ENCODE results near the gene SENP6.
"Not testable (repeated sequence)": the region's sequence is repeated elsewhere in the genome, so short reads cannot be mapped to it uniquely, and the experiment has no call there.

Gene SENP6

DNA sequence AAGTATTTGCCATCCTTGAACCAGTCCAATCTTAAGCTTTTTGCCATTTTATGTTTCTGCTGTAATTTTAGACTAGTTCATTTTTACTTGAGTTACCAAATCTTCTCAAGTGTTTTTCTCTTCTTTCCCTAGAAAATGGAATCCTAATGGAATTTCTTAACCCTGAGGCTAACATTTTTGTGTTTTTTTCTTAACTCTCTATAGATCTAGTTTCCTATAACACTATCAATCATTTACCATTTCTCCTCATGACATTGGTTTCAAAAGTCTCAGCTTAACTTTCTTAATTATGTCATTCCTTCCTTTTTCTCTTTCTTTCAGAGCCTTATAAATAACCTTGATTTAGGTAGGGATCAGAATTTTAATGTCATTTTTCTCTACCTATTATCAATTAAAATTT, 54.8 kb downstream of the SENP6 start:
- DNase-seq (ENCODE audit: low read depth in 3 of 3), result no peak

GRCh38 chr6:75657327-75657726, 55.6 kb downstream of the SENP6 start:
- DNase-seq (ENCODE audit: low read depth in 3 of 3), result no peak

GRCh38 chr6:75666592-75666991, 64.9 kb downstream of the SENP6 start:
- no peak for DNase-seq (ENCODE audit: low read depth in 3 of 3)

DNA sequence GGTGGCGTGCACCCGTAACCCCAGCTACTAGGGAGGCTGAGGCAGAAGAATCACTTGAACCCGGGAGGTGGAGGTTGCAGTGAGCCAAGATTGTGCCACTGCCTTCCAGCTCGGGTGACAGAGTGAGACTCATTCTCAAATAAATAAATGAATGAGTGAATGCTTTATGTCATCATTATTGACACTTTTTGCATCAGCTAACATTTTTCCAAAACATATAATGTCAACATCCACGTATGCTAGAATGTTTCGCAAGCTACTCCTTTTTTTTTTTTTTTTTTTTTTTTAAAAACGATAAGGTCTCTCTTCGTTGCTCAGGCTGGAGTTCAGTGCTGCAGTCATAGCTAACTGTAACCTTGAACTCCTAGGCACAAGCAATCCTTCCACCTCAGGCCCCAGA, 72.2 kb downstream of the SENP6 start:
- no peak for DNase-seq (ENCODE audit: low read depth in 3 of 3)

GRCh38 chr6:75676377-75676776, 74.7 kb downstream of the SENP6 start:
- no peak for DNase-seq (ENCODE audit: low read depth in 3 of 3)

- not testable (repeated sequence) for DNase-seq (ENCODE audit: low read depth in 3 of 3)
These were observed 80.9 kb downstream of the SENP6 start for GRCh38 chr6:75682548-75682947.

DNA sequence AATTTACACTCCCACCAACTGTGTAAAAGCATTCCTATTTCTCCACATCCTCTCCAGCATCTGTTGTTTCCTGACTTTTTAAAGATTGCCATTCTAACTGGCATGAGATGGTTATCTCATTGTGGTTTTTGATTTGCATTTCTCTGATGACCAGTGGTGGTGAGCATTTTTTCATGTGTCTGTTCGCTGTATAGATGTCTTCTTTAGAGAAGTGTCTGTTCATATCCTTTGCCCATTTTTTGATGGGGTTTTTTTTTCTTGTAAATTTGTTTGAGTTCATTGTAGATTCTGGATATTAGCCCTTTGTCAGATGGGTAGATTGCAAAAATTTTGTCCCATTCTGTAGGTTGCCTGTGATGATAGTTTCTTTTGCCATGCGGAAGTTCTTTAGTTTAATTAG, 81.3 kb downstream of the SENP6 start:
- not testable (repeated sequence) for DNase-seq (ENCODE audit: low read depth in 3 of 3)

GRCh38 chr6:75687535-75687934, 85.9 kb downstream of the SENP6 start:
- not testable (repeated sequence) for DNase-seq (ENCODE audit: low read depth in 3 of 3)

GRCh38 chr6:75687937-75688336, 86.3 kb downstream of the SENP6 start:
- not testable (repeated sequence) for DNase-seq (ENCODE audit: low read depth in 3 of 3)

- no peak for DNase-seq (ENCODE audit: low read depth in 3 of 3)
These were observed 87.9 kb downstream of the SENP6 start for GRCh38 chr6:75689576-75689975.

- no peak for DNase-seq (ENCODE audit: low read depth in 3 of 3)
These were observed 89.3 kb downstream of the SENP6 start for GRCh38 chr6:75691012-75691411.

DNA sequence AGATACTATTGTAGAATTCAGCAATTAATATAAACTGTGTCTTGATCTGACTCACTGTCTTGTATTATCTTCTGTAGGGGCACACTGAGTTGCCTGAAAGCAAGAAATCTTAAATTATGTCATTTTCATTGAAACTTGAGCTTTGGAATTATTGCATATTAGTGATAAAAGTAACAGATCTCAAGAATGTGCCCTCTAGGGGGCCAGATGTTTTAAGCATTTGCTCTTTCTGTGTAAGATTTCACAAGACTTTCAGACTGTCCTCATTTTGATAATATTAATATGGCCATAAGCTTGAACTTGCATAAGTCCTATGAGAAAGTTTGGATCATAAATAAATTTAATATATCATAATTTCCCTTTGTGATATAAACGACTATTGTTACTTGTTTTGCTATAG, 91.9 kb downstream of the SENP6 start:
- no peak for DNase-seq (ENCODE audit: low read depth in 3 of 3)

- DNase-seq (ENCODE audit: low read depth in 3 of 3), result no peak
These were observed 92.7 kb downstream of the SENP6 start for GRCh38 chr6:75694406-75694805.

- not testable (repeated sequence) for DNase-seq (ENCODE audit: low read depth in 3 of 3)
These were observed 106.7 kb downstream of the SENP6 start for GRCh38 chr6:75708334-75708733.

- DNase-seq (ENCODE audit: low read depth in 3 of 3), result no peak
These were observed 109.5 kb downstream of the SENP6 start for GRCh38 chr6:75711173-75711572.

- DNase-seq (ENCODE audit: low read depth in 3 of 3), result no peak
These were observed 117.5 kb downstream of the SENP6 start for GRCh38 chr6:75719133-75719532.

GRCh38 chr6:75723382-75723781, 121.7 kb downstream of the SENP6 start:
- no peak for DNase-seq (ENCODE audit: low read depth in 3 of 3)

DNA sequence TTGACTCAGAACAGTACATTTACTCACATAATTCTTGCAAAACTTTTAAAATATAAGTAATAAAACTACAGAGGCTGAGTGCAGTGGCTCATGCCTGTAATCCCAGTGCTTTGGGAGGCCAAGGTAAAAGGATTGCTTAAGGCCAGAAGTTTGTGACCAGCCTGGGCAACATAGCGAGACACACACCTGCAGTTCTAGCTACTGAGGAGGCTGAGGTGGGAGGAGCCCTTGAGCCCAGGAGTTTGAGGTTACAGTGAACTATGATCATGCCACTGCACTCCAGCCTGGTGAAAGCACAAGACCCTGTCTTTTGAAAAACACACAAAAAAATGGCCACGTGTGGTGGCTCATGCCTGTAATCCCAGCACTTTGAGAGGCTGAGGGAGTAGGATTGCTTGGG, 125.5 kb downstream of the SENP6 start:
- no peak for DNase-seq (ENCODE audit: low read depth in 3 of 3)

DNA sequence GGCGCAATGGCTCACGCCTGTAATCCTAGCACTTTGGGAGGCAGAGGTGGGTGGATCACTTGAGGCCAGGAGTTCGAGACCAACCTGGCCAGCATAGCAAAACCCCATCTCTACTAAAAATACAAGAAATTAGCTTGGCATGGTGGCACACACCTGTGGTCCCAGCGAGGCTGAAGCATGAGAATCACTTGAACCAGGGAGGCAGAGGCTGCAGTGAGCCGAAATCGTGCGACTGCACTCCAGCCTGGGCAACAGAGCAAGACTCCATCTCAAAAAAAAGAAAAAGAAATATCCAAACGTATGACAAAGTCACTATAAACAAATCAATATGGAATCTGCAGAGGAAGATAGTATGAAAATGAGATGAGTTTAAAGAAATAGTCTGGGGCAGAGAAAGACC, 129.3 kb downstream of the SENP6 start:
- DNase-seq (ENCODE audit: low read depth in 3 of 3), result not testable (repeated sequence)

DNA sequence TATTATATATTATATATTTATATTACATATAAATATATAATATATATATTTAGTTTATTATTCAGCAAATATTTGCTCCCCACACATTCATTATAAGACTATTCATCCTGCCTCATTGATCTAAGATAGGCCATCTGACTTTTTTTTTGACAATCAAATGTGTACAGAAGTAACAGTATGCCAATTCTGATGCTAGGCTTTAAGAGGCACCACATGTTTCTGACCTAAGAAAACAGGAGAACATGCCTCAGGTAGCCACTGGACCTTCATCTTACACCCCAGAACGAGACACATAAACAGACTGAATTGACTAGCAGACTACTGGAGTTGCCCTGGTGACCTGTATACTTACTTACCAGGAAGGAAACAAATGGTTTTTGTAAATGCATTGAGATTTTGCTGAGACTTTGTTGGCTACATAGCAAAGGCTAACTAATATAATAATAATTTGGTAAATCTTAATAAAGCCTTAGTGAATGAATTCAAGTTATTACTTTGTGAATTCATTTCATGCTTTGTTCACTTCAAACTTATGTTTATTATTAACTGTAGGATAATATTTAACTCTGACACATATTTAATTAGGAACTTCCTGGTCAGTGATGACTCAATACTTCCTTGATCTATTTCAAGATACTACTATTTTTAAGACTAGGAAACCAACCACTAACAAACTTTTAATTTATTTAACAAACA, 134.0 kb downstream of the SENP6 start:
- no peak for DNase-seq (ENCODE audit: low read depth in 3 of 3)

GRCh38 chr6:75743971-75744370, 142.3 kb downstream of the SENP6 start:
- DNase-seq (ENCODE audit: low read depth in 3 of 3), result no peak

DNA sequence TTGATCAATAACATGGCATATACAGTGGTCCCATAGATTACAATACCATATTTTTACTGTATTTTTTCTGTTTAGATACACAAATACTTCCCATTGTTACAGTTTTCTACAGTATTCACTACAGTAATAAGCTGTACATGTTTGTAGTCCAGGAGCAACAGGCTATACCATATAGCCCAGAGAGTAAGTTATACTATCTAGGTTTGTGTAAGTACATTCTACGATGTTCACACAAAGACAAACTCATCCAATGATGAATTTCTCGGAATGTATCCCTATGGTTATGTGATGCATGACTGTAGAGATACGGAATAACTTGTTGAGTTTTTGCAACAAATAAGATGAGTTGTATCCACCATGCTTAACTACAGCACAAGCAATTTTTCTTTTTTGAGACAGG, 143.7 kb downstream of the SENP6 start:
- DNase-seq (ENCODE audit: low read depth in 3 of 3), result no peak

- no peak for DNase-seq (ENCODE audit: low read depth in 3 of 3)
These were observed 144.5 kb downstream of the SENP6 start for GRCh38 chr6:75746221-75746620.
